Measurements from ENCODE around the gene NRXN3. TPM values are rescaled to one million over a fixed set of nuclear protein-coding genes. Genes with fewer than 3 reads are reported as not detected.

NRXN3 gene
- total RNA-seq, 4 donors from 2014 or later, result 0.56 to 1.6 (median 1.1) TPM

GRCh38 chr14:79089576-79089975 is 919.4 kb downstream of the NRXN3 start:
- WGBS, 2 donors, result 30 to 34% methylated on average over 3 of the region's 3 CpGs
- Histone ChIP-seq H3K4me1 (no peaks in the 10 kb centered on the region), H3K36me3 (no peaks in the 10 kb centered on the region), H3K9me3 (no peaks in the 10 kb centered on the region), H3K4me3 (replicated peaks in 1 of 3) (no peak overlapping the region), H3K27me3 (no peaks in the 10 kb centered on the region), H3K27ac (no peak overlapping the region)
- no peak for TF ChIP-seq CTCF (IDR thresholded peaks at IDR 0.05)
- no peak for TF ChIP-seq POLR2A (IDR thresholded peaks at IDR 0.05)
- DNase-seq, result no peak
- intact Hi-C loops (cut with DNase I), result no loop called here

- Histone ChIP-seq H3K27me3 (no peaks in the 10 kb centered on the region), H3K4me3 (replicated peaks in 1 of 3) (no peak overlapping the region), H3K27ac (no peak overlapping the region), H3K4me1 (no peaks in the 10 kb centered on the region), H3K36me3 (no peaks in the 10 kb centered on the region), H3K9me3 (no peaks in the 10 kb centered on the region)
- no peak for TF ChIP-seq POLR2A (IDR thresholded peaks at IDR 0.05)
- intact Hi-C loops (cut with DNase I), result no loop called here
- DNase-seq, result no peak
- WGBS, 2 donors, result 77 to 79% methylated on average over 2 of the region's 2 CpGs
Observed at GRCh38 chr14:79090641-79091180, 920.5 kb downstream of the NRXN3 start.

- no peak overlapping the region for H3K4me3 ChIP-seq (replicated peaks in 1 of 3)
- H3K27ac ChIP-seq, result no peak overlapping the region
- no peaks in the 10 kb centered on the region for H3K9me3 ChIP-seq
- TF ChIP-seq CTCF (IDR thresholded peaks at IDR 0.05) (no peak), POLR2A (IDR thresholded peaks at IDR 0.05) (no peak)
- intact Hi-C loops (cut with DNase I), result no loop called here
- DNase-seq, result no peak
- no peaks in the 10 kb centered on the region for H3K27me3 ChIP-seq
- H3K36me3 ChIP-seq, result no peaks in the 10 kb centered on the region
- no peaks in the 10 kb centered on the region for H3K4me1 ChIP-seq
- WGBS, 2 donors, result 57 to 61% methylated on average over 4 of the region's 4 CpGs
Observed at GRCh38 chr14:79091381-79091963, 921.3 kb downstream of the NRXN3 start.

GRCh38 chr14:79093531-79093930 is 923.4 kb downstream of the NRXN3 start:
- intact Hi-C loops (cut with DNase I), result no loop called here
- WGBS, 2 donors, result 85 to 89% methylated on average over 5 of the region's 5 CpGs
- Histone ChIP-seq H3K4me1 (no peaks in the 10 kb centered on the region), H3K27ac (no peak overlapping the region), H3K4me3 (replicated peaks in 1 of 3) (no peak overlapping the region), H3K27me3 (no peaks in the 10 kb centered on the region), H3K9me3 (no peaks in the 10 kb centered on the region), H3K36me3 (no peaks in the 10 kb centered on the region)
- no peak for DNase-seq
- no peak for TF ChIP-seq CTCF (IDR thresholded peaks at IDR 0.05)
- TF ChIP-seq POLR2A (IDR thresholded peaks at IDR 0.05), result no peak

GRCh38 chr14:79094951-79095350 is 924.8 kb downstream of the NRXN3 start:
- no peaks in the 10 kb centered on the region for H3K9me3 ChIP-seq
- no peak overlapping the region for H3K4me3 ChIP-seq (replicated peaks in 1 of 3)
- H3K36me3 ChIP-seq, result no peaks in the 10 kb centered on the region
- H3K4me1 ChIP-seq, result no peaks in the 10 kb centered on the region
- H3K27ac ChIP-seq, result no peak overlapping the region
- intact Hi-C loops (cut with DNase I), result no loop called here
- TF ChIP-seq POLR2A (IDR thresholded peaks at IDR 0.05) (no peak), CTCF (IDR thresholded peaks at IDR 0.05) (no peak)
- no peak for DNase-seq
- 92 to 94% methylated on average over 2 of the region's 2 CpGs for WGBS, 2 donors
- no peaks in the 10 kb centered on the region for H3K27me3 ChIP-seq
